ENCODE measurements around the gene GPX4.

The GPX4 gene

DNA sequence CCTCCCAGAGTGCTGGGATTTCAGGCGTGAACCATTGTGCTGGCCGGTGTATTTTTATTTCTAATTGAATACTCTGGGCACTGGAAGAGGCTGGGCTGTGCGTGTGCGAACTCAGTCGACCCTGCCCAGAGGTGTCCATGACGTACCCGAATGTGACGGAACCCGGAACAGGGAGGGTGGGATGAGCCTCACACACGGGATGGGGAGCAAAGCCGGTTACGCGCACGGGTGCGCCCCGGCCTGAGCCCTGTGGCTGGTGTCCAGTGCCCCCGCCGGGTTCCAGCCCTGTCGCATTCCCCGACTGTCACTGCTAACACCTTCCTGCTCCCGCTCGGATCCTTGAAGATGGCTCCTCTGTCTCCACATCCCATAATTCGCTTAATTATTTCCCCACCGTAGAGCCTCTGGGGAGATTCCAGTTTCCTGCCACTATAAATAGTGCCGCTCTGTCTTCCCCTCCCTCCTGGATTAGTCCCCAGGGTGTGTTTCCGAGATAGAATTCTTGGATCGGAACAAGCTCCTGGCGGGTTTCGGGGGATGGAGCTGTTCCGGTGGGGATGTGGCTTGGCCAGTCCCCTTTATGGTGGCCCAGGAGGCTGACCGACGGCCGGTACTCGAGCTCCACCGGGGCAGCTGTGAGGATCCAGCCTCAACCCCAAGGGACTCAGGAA, 48.3 kb downstream of the GPX4 start:
- DNase-seq = no peak

DNA sequence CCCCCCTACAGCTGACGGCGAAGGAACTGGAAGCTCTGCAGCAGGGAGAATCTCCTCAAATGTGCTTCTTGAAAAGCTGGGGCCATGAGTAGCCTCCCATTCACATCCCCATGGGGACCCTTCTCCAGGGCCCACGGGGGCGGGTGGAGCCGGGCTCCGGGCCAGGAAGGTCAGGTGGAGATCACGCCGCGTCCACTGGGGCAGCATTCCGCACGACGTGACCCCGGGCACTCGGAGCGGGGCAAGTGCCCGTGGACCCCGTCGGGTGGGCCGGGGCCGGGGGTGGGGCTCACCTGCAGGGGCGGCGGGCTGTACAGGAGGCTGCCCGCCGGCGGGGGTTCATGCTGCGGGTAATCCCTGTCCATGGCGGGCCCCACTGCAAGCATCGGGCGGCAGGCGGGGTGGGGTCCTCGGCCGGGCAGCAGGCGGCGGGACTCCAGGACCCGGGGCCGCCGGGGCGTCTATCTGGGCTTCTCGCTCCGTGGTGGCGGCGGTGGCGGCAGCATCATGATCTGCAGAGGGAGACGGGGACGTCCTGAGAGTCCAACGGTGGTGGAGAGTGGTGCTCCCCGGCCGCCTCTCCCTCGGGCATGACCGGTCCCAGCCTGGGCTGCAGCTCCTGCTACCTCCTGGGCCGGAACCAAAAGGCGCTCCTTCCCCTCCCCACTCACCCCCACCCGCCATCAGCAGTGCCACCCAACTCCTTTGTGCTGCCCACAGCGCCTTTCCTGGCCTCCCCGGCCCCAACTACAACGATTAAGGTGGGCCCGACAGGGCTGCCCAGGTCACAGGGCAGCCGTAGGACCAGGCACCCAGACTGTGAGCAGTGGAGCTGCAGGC, 50.3 kb downstream of the GPX4 start:
- no peak for DNase-seq

DNA sequence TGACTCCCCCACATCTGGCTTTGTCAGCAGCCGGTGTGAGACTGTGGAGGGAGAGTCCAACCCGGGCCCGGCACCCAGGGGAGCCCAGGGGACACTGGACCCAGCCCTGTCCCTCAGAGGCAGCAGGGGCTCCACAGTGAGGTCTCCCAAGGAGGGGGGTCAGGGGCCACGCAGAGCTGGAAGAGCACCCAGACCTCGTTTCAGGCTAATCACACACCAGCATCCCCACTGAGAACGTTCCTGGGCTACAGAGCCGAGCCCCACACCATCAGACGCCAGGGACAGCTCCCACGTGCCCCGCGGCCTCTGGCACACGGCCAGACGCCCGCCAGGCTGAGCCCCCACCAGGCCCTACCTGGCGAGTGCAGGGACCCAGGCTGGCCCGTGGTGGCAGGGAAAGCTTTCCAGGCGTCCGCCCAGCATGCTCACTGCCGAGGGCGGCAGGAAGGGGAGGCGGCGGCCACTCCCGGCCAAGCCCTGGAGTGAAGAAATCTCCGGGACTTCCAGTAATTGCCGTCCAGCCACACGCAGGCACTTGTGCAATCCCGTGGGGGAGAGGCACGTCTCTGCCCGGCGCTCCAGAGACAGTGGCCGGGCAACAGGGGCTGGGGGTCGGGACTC, 51.0 kb downstream of the GPX4 start:
- DNase-seq = no peak

DNA sequence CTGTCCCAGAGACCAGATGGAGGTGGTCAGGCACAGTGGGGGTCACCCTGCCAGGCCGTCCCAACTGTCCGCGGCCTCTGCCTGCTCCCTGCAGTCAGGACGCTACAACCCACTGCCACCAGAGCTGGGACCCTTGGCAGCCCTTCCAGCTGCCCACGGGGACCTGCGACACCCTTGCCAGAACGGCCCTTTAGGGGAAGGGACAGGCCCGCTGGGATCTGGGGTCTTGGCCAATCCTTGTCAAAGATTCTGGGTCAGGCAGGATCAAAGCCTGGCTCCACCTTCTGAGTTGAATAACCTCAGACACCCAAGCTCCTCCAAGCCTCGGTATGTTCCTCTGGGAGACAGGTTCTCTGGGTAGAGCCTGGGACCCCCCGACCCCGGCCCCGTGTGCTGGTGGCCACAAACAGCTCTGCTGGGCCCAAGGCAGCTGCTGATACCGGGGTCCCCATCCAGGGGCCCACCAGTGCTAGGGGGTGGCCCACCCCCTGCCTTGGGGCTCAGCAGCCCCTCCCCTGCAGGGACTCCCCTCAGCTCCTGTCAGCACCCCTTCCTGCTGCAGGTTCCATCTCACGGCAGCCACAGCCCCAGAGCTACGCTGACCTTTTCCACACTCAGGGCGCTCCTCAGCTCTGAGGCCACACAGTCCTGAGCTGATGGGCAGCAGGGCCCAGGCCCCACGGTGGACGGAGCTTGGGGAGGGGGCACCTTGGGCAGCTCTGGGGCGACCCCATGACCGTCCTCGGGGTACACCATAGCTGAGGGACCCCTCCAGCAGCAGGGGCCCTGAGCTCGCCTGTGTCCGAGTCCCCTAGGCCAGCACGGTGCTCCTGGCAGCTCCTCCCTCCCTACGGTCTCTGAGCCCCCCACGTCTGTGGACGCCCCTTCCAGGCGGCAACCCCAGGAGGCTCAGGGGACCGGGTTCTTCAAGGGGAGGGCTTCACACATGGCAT, 51.8 kb downstream of the GPX4 start:
- no peak for DNase-seq

All from CD4-positive, alpha-beta T cell treated with Interleukin-10 for 1 hour (primary cell).